Hepatocyte (in vitro differentiated cells): Measurements from ENCODE around the gene CNOT11.
"Not testable (repeated sequence)": the region's sequence is repeated elsewhere in the genome, so short reads cannot be mapped to it uniquely, and the experiment has no call there.

ENCODE experiments used
- EZH2 ChIP-seq: fragments of 200-600 bp; sonication (generic); IDR thresholded peaks from 2 replicates; pipeline ENCODE4 v1.6.1; 2016; ENCODE audit warnings: antibody characterized with exemption, mild to moderate bottlenecking, borderline replicate concordance
- EZH2phosphoT487 ChIP-seq: fragments of 200-600 bp; sonication (generic); IDR thresholded peaks from one replicate; pipeline ENCODE4 v1.6.1; 2018; ENCODE audit warnings: antibody characterized with exemption, mild to moderate bottlenecking, low read depth, moderate library complexity; ENCODE audit not compliant: unreplicated experiment, severe bottlenecking
- TF ChIP-seq, protein P1 (sequence below): fragments of 200-600 bp; sonication (generic); IDR thresholded peaks from 2 replicates; pipeline ENCODE4 v1.5.1; 2016; ENCODE audit warnings: antibody characterized with exemption, mild to moderate bottlenecking; ENCODE audit not compliant: poor library complexity

DNA sequence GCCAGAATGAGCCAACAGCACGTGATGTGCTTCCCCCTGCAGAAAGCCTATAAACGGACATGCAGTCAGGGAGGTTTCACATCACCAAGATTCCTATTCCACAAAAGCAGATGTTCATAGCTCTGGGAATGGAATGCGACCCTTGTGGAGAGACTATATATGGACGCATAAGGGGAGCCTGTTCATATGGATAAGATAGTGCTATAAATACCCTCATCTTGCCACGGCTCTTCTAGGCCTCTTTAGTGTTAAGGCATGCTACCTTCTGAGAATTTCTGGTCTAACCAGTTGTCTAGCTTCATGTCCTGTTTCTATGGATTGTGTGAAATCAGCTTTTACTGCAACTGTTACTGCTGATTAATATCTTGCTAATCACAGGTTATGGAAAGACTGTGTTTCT lies 14.7 kb upstream of the CNOT11 start:
- TF ChIP-seq, protein P1, sequence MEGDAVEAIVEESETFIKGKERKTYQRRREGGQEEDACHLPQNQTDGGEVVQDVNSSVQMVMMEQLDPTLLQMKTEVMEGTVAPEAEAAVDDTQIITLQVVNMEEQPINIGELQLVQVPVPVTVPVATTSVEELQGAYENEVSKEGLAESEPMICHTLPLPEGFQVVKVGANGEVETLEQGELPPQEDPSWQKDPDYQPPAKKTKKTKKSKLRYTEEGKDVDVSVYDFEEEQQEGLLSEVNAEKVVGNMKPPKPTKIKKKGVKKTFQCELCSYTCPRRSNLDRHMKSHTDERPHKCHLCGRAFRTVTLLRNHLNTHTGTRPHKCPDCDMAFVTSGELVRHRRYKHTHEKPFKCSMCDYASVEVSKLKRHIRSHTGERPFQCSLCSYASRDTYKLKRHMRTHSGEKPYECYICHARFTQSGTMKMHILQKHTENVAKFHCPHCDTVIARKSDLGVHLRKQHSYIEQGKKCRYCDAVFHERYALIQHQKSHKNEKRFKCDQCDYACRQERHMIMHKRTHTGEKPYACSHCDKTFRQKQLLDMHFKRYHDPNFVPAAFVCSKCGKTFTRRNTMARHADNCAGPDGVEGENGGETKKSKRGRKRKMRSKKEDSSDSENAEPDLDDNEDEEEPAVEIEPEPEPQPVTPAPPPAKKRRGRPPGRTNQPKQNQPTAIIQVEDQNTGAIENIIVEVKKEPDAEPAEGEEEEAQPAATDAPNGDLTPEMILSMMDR: not testable (repeated sequence)
- TF ChIP-seq EZH2, EZH2phosphoT487: not testable (repeated sequence)
